Activated CD8-positive, alpha-beta T cell treated with anti-CD3 and anti-CD28 coated beads, Interleukin-2, amount 10 ng/mL, durations not matched to agents 7 days and 5 days (primary cell): ENCODE data around the gene MSMP. TPM values are rescaled to one million over a fixed set of nuclear protein-coding genes. Genes with fewer than 3 reads are reported as not detected.
A peak's percentile ranks its signal among the peaks of the same experiment; 100 is the strongest.

Experiments used
- ATAC-seq: fragments of 150-1000 bp; cut with Tn5 transposase; one replicate; pipeline ENCODE4 v1.10.0; 2021; ENCODE audit warnings: moderate library complexity
- CTCF ChIA-PET: fragments of 350-600 bp; sonication (Branson Sonifier 250); formaldehyde crosslinking; loops from one replicate; lab custom pipeline; 2021; ENCODE audit warnings: antibody characterized with exemption; lab: Charles Lee
- POLR2A ChIA-PET: fragments of 350-600 bp; sonication (Branson Sonifier 250); formaldehyde crosslinking; loops from one replicate; lab custom pipeline; 2021; ENCODE audit warnings: antibody characterized with exemption; lab: Charles Lee
- DNase-seq: peaks from one replicate; pipeline ENCODE4 v3.0.0-alpha.2; 2020
- H3K27ac Mint-ChIP-seq: one replicate; pipeline ENCODE4 v1.8.0; 2021; ENCODE audit warnings: mild to moderate bottlenecking, mixed read lengths
- H3K27me3 Mint-ChIP-seq: one replicate; pipeline ENCODE4 v1.8.0; 2021; ENCODE audit warnings: low read depth, mixed read lengths
- H3K36me3 Mint-ChIP-seq: one replicate; pipeline ENCODE4 v1.8.0; 2021; ENCODE audit warnings: low read depth, mixed read lengths
- H3K4me1 Mint-ChIP-seq: one replicate; pipeline ENCODE4 v1.8.0; 2021; ENCODE audit warnings: low read depth, mixed read lengths
- H3K4me3 Mint-ChIP-seq: one replicate; pipeline ENCODE4 v1.8.0; 2021; ENCODE audit warnings: mild to moderate bottlenecking, mixed read lengths
- H3K9me3 Mint-ChIP-seq: one replicate; pipeline ENCODE4 v1.8.0; 2022; ENCODE audit warnings: mixed read lengths; ENCODE audit not compliant: insufficient read depth
- total RNA-seq, 2 experiments: library from RNA; stranded (reverse); gene quantifications; one replicate each; pipeline ENCODE4 v1.2.3, GENCODE V29; 2021

The MSMP gene
- total RNA-seq, 2 experiments from 2014 or later = 0.61 to 0.89 TPM

DNA sequence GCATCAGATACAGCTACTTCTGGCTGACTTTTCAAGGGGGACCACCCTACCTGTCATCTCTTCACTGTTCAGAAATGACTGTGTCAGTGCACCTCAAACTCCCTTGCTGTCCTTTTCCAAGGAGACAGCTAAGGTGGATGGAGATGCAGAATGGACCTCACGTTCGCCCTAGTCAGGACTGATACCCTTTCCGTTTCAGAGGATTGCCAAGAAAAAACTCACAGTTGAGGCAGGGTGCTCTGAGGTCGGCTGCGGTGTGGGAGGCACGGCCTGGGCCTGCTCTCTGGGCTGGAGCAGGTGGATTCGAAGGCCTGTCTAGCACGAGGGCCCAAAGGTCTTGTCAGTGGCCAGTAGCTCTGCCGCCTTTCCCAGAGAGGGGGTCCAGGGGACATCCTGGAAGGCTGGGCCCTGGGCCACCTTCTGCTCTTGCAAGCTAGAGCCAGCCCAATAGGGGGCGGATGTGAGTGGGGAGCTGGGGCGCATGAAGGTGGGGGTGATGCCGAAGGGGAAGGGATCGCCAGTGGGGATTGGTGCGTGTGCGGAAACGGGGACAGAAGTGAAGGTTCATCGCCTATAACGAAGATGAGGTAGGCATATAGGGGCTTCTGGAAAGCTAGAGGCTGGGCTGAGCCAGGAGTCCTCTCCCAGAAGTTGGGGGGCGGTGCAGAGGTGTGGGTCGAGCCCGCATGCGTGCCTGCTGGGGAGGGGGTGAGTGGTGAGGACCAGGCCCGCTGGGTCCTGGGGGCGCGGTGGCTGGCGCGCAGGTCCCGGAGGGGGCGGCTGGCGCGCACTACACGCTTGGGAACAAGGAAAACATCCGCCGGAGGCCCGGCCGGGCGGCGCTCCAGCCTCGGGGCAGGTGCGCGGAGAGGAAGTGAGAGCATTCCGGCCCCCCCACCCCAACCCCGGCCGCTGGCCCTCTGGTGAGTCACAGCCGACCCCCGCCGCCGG lies 2.5 kb upstream of the MSMP start:
- peak; percentile 87 for DNase-seq
- CTCF ChIA-PET = interaction anchor here (0.7 to 4.5 kb wide), 32 partner anchors 8 to 146 kb away, joined by 3 to 61 read pairs (median 6); partner anchors contain the start of genes ARHGEF39, CCDC107, CREB3 and GBA2
- POLR2A ChIA-PET = interaction anchor here (0.8 kb wide), 1 partner anchor 16 kb away, joined by 3 read pairs; no protein-coding TSS in a partner anchor
- peak overlapping the region; percentile 87 for H3K4me3 Mint-ChIP-seq
- peaks cover 35% of the 10 kb centered on the region for H3K4me1 Mint-ChIP-seq
- ATAC-seq = peak; percentile 87
- H3K9me3 Mint-ChIP-seq = no peaks in the 10 kb centered on the region
- H3K27ac Mint-ChIP-seq = peak overlapping the region; percentile 94
- H3K36me3 Mint-ChIP-seq = peaks cover 27% of the 10 kb centered on the region
- H3K27me3 Mint-ChIP-seq = no peaks in the 10 kb centered on the region

DNA sequence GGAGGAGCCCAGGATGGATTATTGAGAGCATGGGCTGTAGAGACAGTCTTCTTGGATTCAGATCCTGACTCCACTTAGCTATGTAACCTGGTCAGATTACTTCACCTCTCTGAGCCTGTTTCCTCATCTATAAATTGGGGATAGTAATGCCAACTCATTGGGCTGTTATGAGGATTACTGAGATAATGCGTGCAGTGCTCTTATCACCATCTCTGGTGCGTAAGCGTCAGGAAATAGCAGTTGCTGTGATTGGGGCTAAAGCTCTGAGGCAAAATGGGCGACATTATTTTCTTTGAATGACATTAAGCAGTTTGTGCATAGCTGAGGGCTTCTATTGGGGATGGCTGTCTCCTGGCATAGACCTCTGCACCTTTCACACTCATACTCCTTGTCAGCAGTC lies 995 bp upstream of the MSMP start:
- CTCF ChIA-PET = interaction anchor here (1.1 to 4.5 kb wide), 10 partner anchors 9 to 127 kb away, joined by 3 to 61 read pairs (median 10); partner anchors contain the start of genes CREB3, HINT2, SPAG8 and TLN1
- H3K4me1 Mint-ChIP-seq = peaks cover 43% of the 10 kb centered on the region
- H3K4me3 Mint-ChIP-seq = no peak overlapping the region
- POLR2A ChIA-PET = no interaction called here
- no peak overlapping the region for H3K27ac Mint-ChIP-seq
- H3K27me3 Mint-ChIP-seq = no peaks in the 10 kb centered on the region
- peaks cover 29% of the 10 kb centered on the region for H3K36me3 Mint-ChIP-seq
- no peaks in the 10 kb centered on the region for H3K9me3 Mint-ChIP-seq
- no peak for ATAC-seq
- DNase-seq = no peak

DNA sequence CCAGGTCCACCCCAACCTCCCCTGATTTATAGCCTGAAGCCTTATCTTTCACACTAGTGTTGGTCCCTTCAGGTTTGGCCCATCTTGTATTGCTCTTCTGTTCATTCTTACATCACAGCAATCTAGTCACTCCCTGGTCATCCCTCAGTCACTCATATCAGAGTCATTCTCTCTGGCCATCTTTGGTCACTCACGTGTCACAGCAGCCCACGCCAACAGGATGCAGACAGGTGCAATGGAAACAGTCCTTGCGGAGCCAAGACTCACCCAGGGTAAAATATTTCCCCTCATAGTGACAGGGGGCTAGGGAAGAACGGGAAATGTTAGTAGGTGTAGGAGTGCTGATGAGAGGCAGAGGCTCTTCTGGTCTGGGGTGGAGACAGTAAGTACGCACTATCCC lies 610 bp downstream of the MSMP start:
- no peaks in the 10 kb centered on the region for H3K27me3 Mint-ChIP-seq
- peaks cover 21% of the 10 kb centered on the region for H3K36me3 Mint-ChIP-seq
- peaks cover 34% of the 10 kb centered on the region for H3K4me1 Mint-ChIP-seq
- ChIA-PET CTCF (interaction anchor here (1.4 to 4.5 kb wide), 3 partner anchors 19 to 65 kb away, joined by 3 to 61 read pairs (median 4); partner anchors contain the start of genes CREB3 and TLN1), POLR2A (interaction anchor here (1.1 kb wide), 1 partner anchor 57 kb away, joined by 3 read pairs; no protein-coding TSS in a partner anchor)
- H3K27ac Mint-ChIP-seq = no peak overlapping the region
- ATAC-seq = no peak
- no peak overlapping the region for H3K4me3 Mint-ChIP-seq
- no peaks in the 10 kb centered on the region for H3K9me3 Mint-ChIP-seq
- no peak for DNase-seq

DNA sequence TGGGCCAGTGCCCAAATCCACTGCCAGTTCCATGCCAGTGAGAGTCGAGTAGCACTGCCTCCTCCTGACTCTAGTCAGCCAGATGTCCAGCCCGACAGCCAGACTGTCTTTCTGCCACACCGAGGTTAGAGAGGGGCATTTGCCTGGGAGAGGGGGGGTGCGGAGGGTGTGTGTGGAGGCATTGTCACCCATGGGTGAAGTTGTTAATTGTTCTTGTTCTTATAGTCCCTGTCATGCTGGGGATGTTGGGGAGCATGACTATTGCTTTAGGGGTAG lies 3.9 kb downstream of the MSMP start:
- ChIA-PET POLR2A (interaction anchor here (0.6 to 3.3 kb wide), 3 partner anchors 18 to 647 kb away, joined by 3 to 37 read pairs (median 6); partner anchors contain the start of genes CREB3, HINT2 and TLN1), CTCF (interaction anchor here (0.8 to 8.1 kb wide), 14 partner anchors 8 to 722 kb away, joined by 3 to 118 read pairs (median 6); partner anchors contain the start of genes CCDC107, CREB3, RMRP and SPAG8)
- ATAC-seq = no peak
- Mint-ChIP-seq H3K9me3 (no peaks in the 10 kb centered on the region), H3K36me3 (peaks cover 28% of the 10 kb centered on the region), H3K27ac (peak overlapping the region; percentile 87), H3K4me1 (peaks cover 37% of the 10 kb centered on the region), H3K27me3 (no peaks in the 10 kb centered on the region), H3K4me3 (peak overlapping the region; percentile 90)
- no peak for DNase-seq

DNA sequence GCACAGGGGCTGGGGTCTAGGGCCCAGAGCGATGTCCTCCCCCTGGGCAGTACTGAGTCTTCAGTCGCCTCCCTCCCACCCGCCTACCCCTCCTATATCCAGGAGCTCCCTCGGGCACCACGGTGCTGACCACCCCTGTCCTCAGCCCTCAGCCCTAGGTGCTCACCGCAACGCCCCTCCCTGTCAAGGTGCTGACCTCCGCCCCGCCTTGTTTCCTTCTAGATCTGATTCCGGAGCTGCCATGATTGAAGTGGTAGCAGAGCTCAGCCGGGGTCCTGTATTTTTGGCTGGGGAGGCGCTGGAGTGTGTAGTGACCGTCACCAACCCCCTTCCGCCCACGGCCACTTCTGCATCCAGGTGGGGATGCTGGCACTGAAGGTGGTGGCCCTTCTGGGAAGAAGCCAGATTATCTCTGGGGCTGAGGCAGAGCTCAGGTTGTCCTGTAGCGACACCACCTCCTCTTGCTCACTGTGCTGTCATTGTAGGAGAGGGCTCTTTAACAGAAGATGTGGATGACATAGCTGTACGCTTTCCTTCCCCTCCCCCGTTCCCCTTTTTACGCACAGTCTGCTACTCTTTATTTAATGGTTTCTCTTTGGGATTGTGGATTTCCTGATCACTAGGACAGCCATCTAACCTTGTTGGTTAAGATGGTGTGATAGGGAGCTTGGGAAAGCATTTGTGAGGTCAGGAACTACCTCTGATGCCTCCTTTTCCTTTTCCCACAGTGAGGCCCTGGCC lies 4.4 kb downstream of the MSMP start:
- Mint-ChIP-seq H3K36me3 (peaks cover 29% of the 10 kb centered on the region), H3K27ac (peak overlapping the region; percentile 87), H3K4me3 (peak overlapping the region; percentile 90), H3K27me3 (no peaks in the 10 kb centered on the region), H3K4me1 (peaks cover 38% of the 10 kb centered on the region), H3K9me3 (no peaks in the 10 kb centered on the region)
- ChIA-PET CTCF (interaction anchor here (0.8 to 8.1 kb wide), 15 partner anchors 9 to 722 kb away, joined by 3 to 118 read pairs (median 6); partner anchors contain the start of genes CCDC107, CREB3, RMRP and SPAG8), POLR2A (interaction anchor here (0.6 to 3.3 kb wide), 11 partner anchors 9 to 647 kb away, joined by 3 to 37 read pairs (median 5); partner anchors contain the start of genes CCDC107, CREB3, HINT2 and RMRP)
- ATAC-seq = peak; percentile 59
- peak; percentile 75 for DNase-seq

DNA sequence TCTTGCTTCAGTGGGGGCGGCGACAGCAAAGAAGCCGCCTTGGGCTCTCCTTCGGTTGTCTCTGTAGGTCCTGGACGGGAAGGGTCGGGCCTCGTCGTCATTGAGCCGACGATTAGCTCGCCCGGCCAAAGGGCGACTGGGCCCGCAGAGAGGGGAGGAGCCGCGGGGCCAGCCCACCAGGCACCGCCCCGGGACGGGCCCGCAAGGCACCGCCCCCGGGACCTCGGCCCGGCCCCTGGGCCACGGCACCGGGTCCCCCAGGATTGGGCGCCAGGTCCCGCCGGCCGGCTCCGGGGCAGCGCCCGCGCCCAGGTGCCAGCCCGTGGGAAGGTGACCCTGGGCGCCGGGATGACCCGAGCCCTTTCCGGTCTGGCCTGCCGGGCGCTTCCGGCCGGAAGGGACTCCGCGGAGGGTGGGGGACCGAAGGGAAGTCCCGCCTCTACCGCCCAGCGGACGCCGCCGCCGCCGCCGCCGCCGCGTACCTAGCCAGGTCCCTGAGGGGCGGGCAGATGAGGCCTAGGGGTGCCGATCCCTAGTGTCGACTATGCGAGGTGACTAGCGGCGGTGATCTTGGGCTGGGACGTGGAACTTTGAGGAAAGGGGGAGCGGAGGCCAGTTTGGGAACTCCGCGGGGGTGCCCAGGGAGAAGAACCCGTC lies 5.1 kb downstream of the MSMP start, which contains the start of the genes GBA2 and RGP1:
TSS of gene GBA2 (minus strand) at position 371 of the 657 bp plus-strand sequence. CDS start 524 bp downstream, outside the sequence.
TSS of gene RGP1 (plus strand) at position 430 of the 657 bp plus-strand sequence. CDS start 469 bp downstream, outside the sequence.
- Mint-ChIP-seq H3K4me1 (peaks cover 39% of the 10 kb centered on the region), H3K36me3 (peaks cover 35% of the 10 kb centered on the region), H3K4me3 (peak within 1 kb of the TSS; percentile 90), H3K27ac (peak within 1 kb of the TSS; percentile 87), H3K9me3 (no peaks in the 10 kb centered on the region), H3K27me3 (no peaks in the 10 kb centered on the region)
- ChIA-PET POLR2A (interaction anchor here (0.8 to 3.3 kb wide), 12 partner anchors 8 to 136 kb away, joined by 3 to 37 read pairs (median 6); partner anchors contain the start of genes CCDC107, CREB3, HINT2 and RMRP), CTCF (interaction anchor here (0.6 to 8.1 kb wide), 24 partner anchors 8 to 721 kb away, joined by 3 to 118 read pairs (median 5); partner anchors contain the start of genes ARHGEF39, CCDC107, CREB3 and RMRP)
- peak; percentile 83 for ATAC-seq
- DNase-seq = peak; percentile 78

DNA sequence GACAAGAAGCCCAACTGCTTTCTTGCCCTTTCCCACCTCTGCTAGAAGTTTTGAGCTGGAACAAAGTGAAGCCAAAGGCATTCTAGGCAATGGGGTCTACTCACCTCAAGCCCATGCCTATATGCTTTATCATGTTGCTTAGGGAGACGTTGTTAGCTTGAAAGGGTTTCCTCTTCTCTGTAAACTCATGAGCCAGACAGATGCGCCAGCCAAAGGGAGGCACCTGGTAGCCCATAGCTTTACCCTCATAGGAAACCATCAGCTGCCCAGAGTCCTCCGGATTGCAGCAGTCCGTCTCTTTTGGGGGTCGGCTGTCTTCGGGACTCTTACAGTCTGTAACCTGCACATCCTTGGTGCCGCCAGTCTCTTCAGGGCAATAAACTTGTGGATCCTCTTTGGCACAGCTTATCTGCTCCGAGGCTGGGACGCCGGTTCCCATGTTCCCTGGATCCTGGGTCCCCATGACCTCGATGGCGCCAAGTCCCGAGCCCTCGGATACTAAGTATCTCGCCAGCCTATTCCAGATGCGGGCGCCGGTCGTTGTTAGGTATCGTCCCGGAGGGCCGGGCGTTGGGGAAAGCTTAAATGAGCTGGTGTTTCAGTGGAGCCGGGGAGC lies 5.7 kb downstream of the MSMP start:
- DNase-seq = peak; percentile 43
- peaks cover 41% of the 10 kb centered on the region for H3K4me1 Mint-ChIP-seq

DNA sequence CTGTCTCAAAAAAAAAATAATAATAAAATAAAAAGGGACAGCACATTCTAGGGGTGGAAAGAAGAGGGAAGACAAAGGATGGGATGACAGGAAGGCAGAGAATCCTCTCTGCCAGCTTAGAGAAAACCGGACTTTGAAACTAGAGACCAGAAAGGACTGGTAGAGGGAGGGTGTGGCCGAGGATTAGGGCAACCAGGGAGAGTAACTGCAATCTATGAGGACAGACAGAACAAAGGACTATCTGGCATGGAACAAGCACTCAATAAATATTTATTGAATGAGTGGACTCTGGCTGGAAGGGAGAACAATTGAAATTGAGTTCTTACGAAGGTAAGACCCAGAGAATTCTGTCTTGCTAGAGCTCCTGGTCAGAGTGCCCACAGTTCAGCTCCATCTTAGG lies 7.5 kb downstream of the MSMP start:
- peak overlapping the region; percentile 87 for H3K4me3 Mint-ChIP-seq
- DNase-seq (no peak), ATAC-seq (no peak)
- H3K4me1 Mint-ChIP-seq = peaks cover 57% of the 10 kb centered on the region
- CTCF ChIA-PET = interaction anchor here (1.3 to 8.1 kb wide), 6 partner anchors 9 to 135 kb away, joined by 3 to 118 read pairs (median 16); partner anchors contain the start of genes CCDC107, CREB3, RMRP and TLN1
- H3K27me3 Mint-ChIP-seq = no peaks in the 10 kb centered on the region
- POLR2A ChIA-PET = no interaction called here
- H3K27ac Mint-ChIP-seq = no peak overlapping the region
- no peaks in the 10 kb centered on the region for H3K9me3 Mint-ChIP-seq
- peaks cover 39% of the 10 kb centered on the region for H3K36me3 Mint-ChIP-seq

More for the DNA sequence above, 5.7 kb downstream of the MSMP start:
- no peaks in the 10 kb centered on the region for H3K9me3 Mint-ChIP-seq
- no peaks in the 10 kb centered on the region for H3K27me3 Mint-ChIP-seq
- ChIA-PET CTCF (interaction anchor here (0.6 to 8.1 kb wide), 22 partner anchors 8 to 145 kb away, joined by 3 to 118 read pairs (median 5); partner anchors contain the start of genes ARHGEF39, CCDC107, CREB3 and RMRP), POLR2A (interaction anchor here (0.9 to 3.3 kb wide), 10 partner anchors 8 to 129 kb away, joined by 3 to 37 read pairs (median 5); partner anchors contain the start of genes ARHGEF39, CREB3, SPAG8 and TLN1)
- peak overlapping the region; percentile 77 for H3K27ac Mint-ChIP-seq
- ATAC-seq = peak; percentile 7
- peak overlapping the region; percentile 87 for H3K4me3 Mint-ChIP-seq
- peaks cover 36% of the 10 kb centered on the region for H3K36me3 Mint-ChIP-seq

DNA sequence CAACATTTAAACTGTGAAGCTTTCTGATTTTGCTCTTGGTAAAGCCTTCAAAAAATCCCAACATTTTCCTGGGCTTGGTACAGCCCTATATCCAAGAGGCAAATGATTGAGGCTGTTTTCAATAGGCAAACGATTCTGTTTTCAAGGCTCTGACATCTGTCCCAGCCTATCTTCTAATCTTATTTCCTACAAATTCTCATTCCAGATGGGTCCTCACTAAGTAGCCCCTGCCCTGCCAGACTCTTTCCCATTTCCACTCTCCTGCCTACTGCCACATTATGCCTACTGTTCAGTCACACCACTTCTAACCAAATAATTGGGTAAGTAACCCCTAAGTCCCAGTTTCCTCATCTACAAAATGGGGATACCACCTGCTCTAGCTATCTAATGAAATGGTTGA lies 8.5 kb downstream of the MSMP start:
- no peak overlapping the region for H3K27ac Mint-ChIP-seq
- peaks cover 57% of the 10 kb centered on the region for H3K4me1 Mint-ChIP-seq
- peak overlapping the region; percentile 8 for H3K4me3 Mint-ChIP-seq
- no peaks in the 10 kb centered on the region for H3K9me3 Mint-ChIP-seq
- ChIA-PET POLR2A (interaction anchor here (0.8 kb wide), 1 partner anchor 12 kb away, joined by 3 read pairs; no protein-coding TSS in a partner anchor), CTCF (interaction anchor here (1.3 to 8.1 kb wide), 5 partner anchors 8 to 88 kb away, joined by 3 to 118 read pairs (median 21); partner anchors contain the start of genes CCDC107, CREB3, RMRP and TLN1)
- H3K36me3 Mint-ChIP-seq = peaks cover 36% of the 10 kb centered on the region
- DNase-seq (no peak), ATAC-seq (no peak)
- H3K27me3 Mint-ChIP-seq = no peaks in the 10 kb centered on the region
